ENCODE results near the gene PDE4D.

GRCh38 chr5:59569158-59569557 lies 324.4 kb downstream of the PDE4D start:
- TF ChIP-seq CTCF (IDR thresholded peaks at IDR 0.05; ENCODE audit: insufficient read depth, low read depth, low read length) (no peak), EZH2 (IDR thresholded peaks at IDR 0.05; ENCODE audit: insufficient read depth, low read length) (no peak)

All from astrocyte (in vitro differentiated cells and primary cell).